MM.1S (cell line): ENCODE results near the gene BOC.

Experiments
- EZH2 ChIP-seq: fragments of 300-600 bp; sonication (generic); optimal IDR thresholded peaks from 2 replicates; pipeline ENCODE3; 2017; ENCODE audit warnings: low read depth, mild to moderate bottlenecking, antibody characterized with exemption, low read length, mixed read lengths
- EZH2phosphoT487 ChIP-seq: fragments of 300-600 bp; sonication (generic); IDR thresholded peaks from 2 replicates; pipeline ENCODE4 v1.6.1; 2018; ENCODE audit warnings: antibody characterized with exemption, low read length
- TF ChIP-seq, protein P1 (sequence below): fragments of 300-600 bp; sonication (generic); IDR thresholded peaks from 2 replicates; pipeline ENCODE4 v1.5.1; 2016; ENCODE audit warnings: antibody characterized with exemption, low read length, mixed read lengths

DNA sequence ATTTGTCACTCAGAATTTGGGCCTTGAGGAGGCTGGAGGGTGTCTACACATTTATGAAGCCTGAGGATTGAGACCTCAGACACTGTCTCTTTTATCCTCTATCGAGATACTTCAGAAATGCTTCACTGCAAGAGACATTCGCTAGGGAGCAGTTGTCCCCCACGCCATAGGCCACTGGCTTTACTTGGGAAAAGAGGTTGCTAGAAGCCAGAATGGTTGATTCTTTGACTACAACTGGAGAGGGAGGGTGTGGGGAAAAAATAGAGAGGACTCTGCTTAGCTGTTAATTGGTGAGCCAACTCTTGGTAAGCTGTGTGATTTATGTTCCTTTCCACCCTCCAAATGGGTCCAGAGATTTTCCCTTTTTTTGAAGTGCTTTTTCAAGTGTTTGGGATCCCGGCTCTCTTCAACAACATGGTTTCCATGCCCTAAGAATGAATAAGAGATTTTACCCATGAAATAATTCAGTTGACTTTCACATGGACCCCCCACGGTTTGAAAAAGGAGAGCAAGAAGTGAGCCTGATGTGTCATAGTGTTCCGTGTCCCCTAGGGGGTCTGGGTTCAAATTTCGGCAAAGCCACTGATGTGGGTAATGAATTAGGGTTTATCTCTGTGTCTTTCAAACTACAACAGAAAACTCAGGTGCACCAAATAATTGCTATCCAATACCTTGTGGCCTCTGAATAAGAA, 2.7 kb downstream of the BOC start:
- TF ChIP-seq, protein P1, sequence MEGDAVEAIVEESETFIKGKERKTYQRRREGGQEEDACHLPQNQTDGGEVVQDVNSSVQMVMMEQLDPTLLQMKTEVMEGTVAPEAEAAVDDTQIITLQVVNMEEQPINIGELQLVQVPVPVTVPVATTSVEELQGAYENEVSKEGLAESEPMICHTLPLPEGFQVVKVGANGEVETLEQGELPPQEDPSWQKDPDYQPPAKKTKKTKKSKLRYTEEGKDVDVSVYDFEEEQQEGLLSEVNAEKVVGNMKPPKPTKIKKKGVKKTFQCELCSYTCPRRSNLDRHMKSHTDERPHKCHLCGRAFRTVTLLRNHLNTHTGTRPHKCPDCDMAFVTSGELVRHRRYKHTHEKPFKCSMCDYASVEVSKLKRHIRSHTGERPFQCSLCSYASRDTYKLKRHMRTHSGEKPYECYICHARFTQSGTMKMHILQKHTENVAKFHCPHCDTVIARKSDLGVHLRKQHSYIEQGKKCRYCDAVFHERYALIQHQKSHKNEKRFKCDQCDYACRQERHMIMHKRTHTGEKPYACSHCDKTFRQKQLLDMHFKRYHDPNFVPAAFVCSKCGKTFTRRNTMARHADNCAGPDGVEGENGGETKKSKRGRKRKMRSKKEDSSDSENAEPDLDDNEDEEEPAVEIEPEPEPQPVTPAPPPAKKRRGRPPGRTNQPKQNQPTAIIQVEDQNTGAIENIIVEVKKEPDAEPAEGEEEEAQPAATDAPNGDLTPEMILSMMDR = no peak
- no peak for TF ChIP-seq EZH2
- no peak for TF ChIP-seq EZH2phosphoT487
